ENCODE results near the gene NDRG4. TPM values are rescaled to one million over a fixed set of nuclear protein-coding genes. Genes with fewer than 3 reads are reported as not detected.

Gene NDRG4
- total and polyA plus RNA-seq, 2 donors (not counting 3 experiments of a cell fraction or from before 2014, with no cell fraction given), result 35.8 to 74.3 TPM

GRCh38 chr16:58492066-58492465 lies 7.9 kb upstream of the NDRG4 start:
- Histone ChIP-seq H3K9me3 (replicated peaks; ENCODE audit: control insufficient read depth, insufficient read depth, low read length) (no peaks in the 10 kb centered on the region), H3K9me1 (replicated peaks; ENCODE audit: control insufficient read depth, extremely low read depth, insufficient read depth, low read length) (no peaks in the 10 kb centered on the region), H4K20me1 (replicated peaks; ENCODE audit: control insufficient read depth, extremely low read depth, insufficient read depth, low read length) (no peaks in the 10 kb centered on the region), H3K36me3 (ENCODE audit: control insufficient read depth in 2 of 2, extremely low read depth in 1 of 2, insufficient read depth in 2 of 2, low read length in 2 of 2) (peaks cover 0 to 3% of the 10 kb centered on the region in 2 experiments), H3K27ac (ENCODE audit: insufficient read depth, low read depth, low read length) (no peak overlapping the region), H3K4me3 (replicated peaks in 1 of 3; ENCODE audit: insufficient read depth in 1 of 3, low read depth in 1 of 3, low read length in 3 of 3) (no peak overlapping the region), H3K27me3 (ENCODE audit: control insufficient read depth in 2 of 2, insufficient read depth in 2 of 2, low read length in 2 of 2) (no peaks in the 10 kb centered on the region), H3K9ac (replicated peaks; ENCODE audit: extremely low read depth, insufficient read depth, low read length) (no peak overlapping the region), H3K4me1 (ENCODE audit: control insufficient read depth, extremely low read depth, insufficient read depth, low read length) (no peaks in the 10 kb centered on the region), H2AFZ (ENCODE audit: low read depth, low read length) (no peak overlapping the region), H3K79me2 (ENCODE audit: control insufficient read depth, insufficient read depth, low read length) (no peaks in the 10 kb centered on the region), H3K4me2 (ENCODE audit: insufficient read depth, low read length) (no peak overlapping the region)
- FAIRE-seq (no peak), DNase-seq (ENCODE audit: low read depth, low spot score) (no peak)
- POLR2A ChIA-PET, result no interaction called here
- intact Hi-C loops (cut with micrococcal nuclease), result no loop called here
- BruUV-seq (replicated peaks), result no TSS peak
- TF ChIP-seq GATA2 (IDR thresholded peaks at IDR 0.05; ENCODE audit: insufficient read depth, insufficient read length, low read depth, low read length) (no peak), FOS (IDR thresholded peaks at IDR 0.05; ENCODE audit: borderline replicate concordance, insufficient read depth, low read length) (no peak), MYC (IDR thresholded peaks at IDR 0.05; ENCODE audit: low read depth, low read length) (no peak), MAX (IDR thresholded peaks at IDR 0.05; ENCODE audit: insufficient read depth, insufficient read length) (no peak), EZH2 (IDR thresholded peaks at IDR 0.05; ENCODE audit: borderline replicate concordance, low read depth, low read length, severe bottlenecking) (no peak), POLR2AphosphoS5 (IDR thresholded peaks at IDR 0.05; ENCODE audit: insufficient read depth, low read depth, low read length) (no peak), POLR2A (IDR thresholded peaks at IDR 0.05; ENCODE audit: low read depth, low read length) (no peak), JUN (IDR thresholded peaks at IDR 0.05; ENCODE audit: borderline replicate concordance, insufficient read depth, insufficient read length, low read depth) (no peak)
- TF ChIP-seq, protein P1, sequence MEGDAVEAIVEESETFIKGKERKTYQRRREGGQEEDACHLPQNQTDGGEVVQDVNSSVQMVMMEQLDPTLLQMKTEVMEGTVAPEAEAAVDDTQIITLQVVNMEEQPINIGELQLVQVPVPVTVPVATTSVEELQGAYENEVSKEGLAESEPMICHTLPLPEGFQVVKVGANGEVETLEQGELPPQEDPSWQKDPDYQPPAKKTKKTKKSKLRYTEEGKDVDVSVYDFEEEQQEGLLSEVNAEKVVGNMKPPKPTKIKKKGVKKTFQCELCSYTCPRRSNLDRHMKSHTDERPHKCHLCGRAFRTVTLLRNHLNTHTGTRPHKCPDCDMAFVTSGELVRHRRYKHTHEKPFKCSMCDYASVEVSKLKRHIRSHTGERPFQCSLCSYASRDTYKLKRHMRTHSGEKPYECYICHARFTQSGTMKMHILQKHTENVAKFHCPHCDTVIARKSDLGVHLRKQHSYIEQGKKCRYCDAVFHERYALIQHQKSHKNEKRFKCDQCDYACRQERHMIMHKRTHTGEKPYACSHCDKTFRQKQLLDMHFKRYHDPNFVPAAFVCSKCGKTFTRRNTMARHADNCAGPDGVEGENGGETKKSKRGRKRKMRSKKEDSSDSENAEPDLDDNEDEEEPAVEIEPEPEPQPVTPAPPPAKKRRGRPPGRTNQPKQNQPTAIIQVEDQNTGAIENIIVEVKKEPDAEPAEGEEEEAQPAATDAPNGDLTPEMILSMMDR (IDR thresholded peaks at IDR 0.05; ENCODE audit: extremely low read depth in 1 of 2, insufficient read depth in 1 of 2, low read depth in 1 of 2, low read length in 2 of 2), result no peak
- dilution Hi-C loops (cut with MboI; ENCODE audit: extremely low pct_ligation_motif_present, low sequenced_read_pairs), result no loop called here
- CTCF ChIA-PET, result interaction anchor here (1.8 to 4.4 kb wide), 2 partner anchors 153 to 155 kb away, joined by 4 to 25 read pairs; no protein-coding TSS in a partner anchor

All from endothelial cell of umbilical vein (primary cell).